Endothelial cell of umbilical vein (primary cell): ENCODE data around the gene INHBE. TPM values are rescaled to one million over a fixed set of nuclear protein-coding genes. Genes with fewer than 3 reads are reported as not detected.

ENCODE experiments used
- BruUV-seq: library from RNA; stranded (reverse); fragments of 400-500 nt; replicated peaks from 2 replicates; lab custom pipeline; 2021; lab: Mats Ljungman, UMichigan
- CTCF ChIA-PET: fragments of 300-600, 350-600 bp; sonication (Branson Sonifier 250); formaldehyde crosslinking; loops from one replicate; lab custom pipeline; 2021; ENCODE audit warnings: antibody characterized with exemption, inconsistent platforms; lab: Charles Lee
- POLR2A ChIA-PET: fragments of 300-600, 350-600 bp; sonication (Branson Sonifier 250); formaldehyde crosslinking; loops from one replicate; lab custom pipeline; 2021; ENCODE audit warnings: antibody characterized with exemption, inconsistent platforms; lab: Charles Lee
- DNase-seq: peaks from one replicate; pipeline ENCODE4 v3.0.0-alpha.2; 2011; ENCODE audit warnings: low read depth, low spot score
- FAIRE-seq: peaks from 2 replicates; lab custom pipeline; 2011; peaks lifted over from hg19 to GRCh38; lab: Jason Lieb, UNC
- H2AFZ ChIP-seq: 2 replicates; pipeline ENCODE4 v1.6.0; 2012; ENCODE audit warnings: low read depth, low read length, control low read depth, inconsistent platforms
- H3K27ac ChIP-seq: 2 replicates; pipeline ENCODE4 v1.5.1; 2011; ENCODE audit warnings: low read depth, mild to moderate bottlenecking, control low read depth, low read length, moderate library complexity; ENCODE audit not compliant: insufficient read depth
- H3K27me3 ChIP-seq, 2 experiments: 2 replicates each; pipeline versions ENCODE4 v1.6.0 to v1.6.1; 2011; ENCODE audit warnings: low read length in 2 of 2, mixed read lengths in 1 of 2; ENCODE audit not compliant: control insufficient read depth in 2 of 2, insufficient read depth in 2 of 2
- H3K36me3 ChIP-seq, 2 experiments: 2 replicates in 1 of 2; 3 replicates in 1 of 2; pipeline ENCODE4 v1.5.1; 2011; ENCODE audit warnings: low read length in 2 of 2, mild to moderate bottlenecking in 1 of 2, moderate library complexity in 1 of 2; ENCODE audit not compliant: control insufficient read depth in 2 of 2, insufficient read depth in 2 of 2; ENCODE audit errors: extremely low read depth in 1 of 2
- H3K4me1 ChIP-seq: 3 replicates; pipeline ENCODE4 v1.5.1; 2011; ENCODE audit warnings: mild to moderate bottlenecking, low read length; ENCODE audit not compliant: control insufficient read depth, insufficient read depth; ENCODE audit errors: extremely low read depth
- H3K4me2 ChIP-seq: 2 replicates; pipeline ENCODE4 v1.6.1; 2011; ENCODE audit warnings: low read length, control low read depth, mixed read lengths; ENCODE audit not compliant: insufficient read depth
- H3K4me3 ChIP-seq, 3 experiments: fragments of 200-600 bp in 1 of 3; sonication (generic), shearing (Covaris generic) in 1 of 3; replicated peaks in 1 of 3; 2 replicates each; pipeline ENCODE4 v1.5.1; 2011 to 2016; ENCODE audit warnings: control low read depth in 3 of 3, low read length in 3 of 3, mild to moderate bottlenecking in 2 of 3, inconsistent platforms in 1 of 3, low read depth in 1 of 3, moderate library complexity in 1 of 3; ENCODE audit not compliant: insufficient read depth in 1 of 3
- H3K79me2 ChIP-seq: 2 replicates; pipeline ENCODE4 v1.6.0; 2012; ENCODE audit warnings: low read length, inconsistent platforms; ENCODE audit not compliant: control insufficient read depth, insufficient read depth
- H3K9ac ChIP-seq: replicated peaks from 2 replicates; pipeline ENCODE3; 2011; ENCODE audit warnings: low read length, control low read depth; ENCODE audit not compliant: insufficient read depth; ENCODE audit errors: extremely low read depth
- H3K9me1 ChIP-seq: replicated peaks from 3 replicates; pipeline ENCODE4 v1.6.0; 2011; ENCODE audit warnings: mild to moderate bottlenecking, low read length; ENCODE audit not compliant: control insufficient read depth, insufficient read depth; ENCODE audit errors: extremely low read depth
- H3K9me3 ChIP-seq: replicated peaks from 2 replicates; pipeline ENCODE4 v1.5.1; 2012; ENCODE audit warnings: low read length, inconsistent platforms; ENCODE audit not compliant: control insufficient read depth, insufficient read depth
- H4K20me1 ChIP-seq: replicated peaks from 2 replicates; pipeline ENCODE3; 2011; ENCODE audit warnings: mild to moderate bottlenecking, low read length; ENCODE audit not compliant: control insufficient read depth, insufficient read depth; ENCODE audit errors: extremely low read depth
- CTCF ChIP-seq, 2 donors: IDR thresholded peaks; 1 replicate in 1 of 2; 2 replicates in 1 of 2; pipeline ENCODE4 v1.5.1; 2011; ENCODE audit warnings: low read length in 2 of 2, mild to moderate bottlenecking in 2 of 2, moderate library complexity in 2 of 2, control low read depth in 1 of 2, inconsistent platforms in 1 of 2, low read depth in 1 of 2; ENCODE audit not compliant: insufficient read depth in 1 of 2; ENCODE audit errors: extremely low read depth in 1 of 2
- EZH2 ChIP-seq: IDR thresholded peaks from 2 replicates; pipeline ENCODE4 v1.6.1; 2012; ENCODE audit warnings: borderline replicate concordance, low read depth, mild to moderate bottlenecking, moderate library complexity, low read length, inconsistent platforms; ENCODE audit not compliant: severe bottlenecking
- FOS ChIP-seq: IDR thresholded peaks from 2 replicates; pipeline ENCODE4 v1.6.1; 2011; ENCODE audit warnings: mild to moderate bottlenecking, low read length, moderate library complexity, borderline replicate concordance; ENCODE audit not compliant: insufficient read depth
- GATA2 ChIP-seq: IDR thresholded peaks from 2 replicates; pipeline ENCODE4 v1.7.0; 2011; ENCODE audit warnings: low read depth, mild to moderate bottlenecking, moderate library complexity, mixed read lengths, low read length; ENCODE audit not compliant: insufficient read length, insufficient read depth
- JUN ChIP-seq: IDR thresholded peaks from 2 replicates; pipeline ENCODE4 v1.6.1; 2011; ENCODE audit warnings: borderline replicate concordance, low read depth; ENCODE audit not compliant: insufficient read length, insufficient read depth
- MAX ChIP-seq: IDR thresholded peaks from 2 replicates; pipeline ENCODE4 v1.6.1; 2011; ENCODE audit not compliant: insufficient read depth, insufficient read length
- MYC ChIP-seq: IDR thresholded peaks from one replicate; pipeline ENCODE4 v1.6.1; 2011; ENCODE audit warnings: mild to moderate bottlenecking, low read depth, low read length
- POLR2A ChIP-seq: IDR thresholded peaks from 2 replicates; pipeline ENCODE4 v1.6.1; 2012; ENCODE audit warnings: low read depth, mild to moderate bottlenecking, control low read depth, low read length
- dilution Hi-C: fragments of 300-500 bp; cut with MboI; formaldehyde crosslinking; loops from one replicate; pipeline ENCODE4 v1.15.0; 2019; ENCODE audit warnings: low sequenced_read_pairs; ENCODE audit not compliant: extremely low pct_ligation_motif_present
- intact Hi-C: fragments of 100-400 bp; cut with micrococcal nuclease; formaldehyde crosslinking; loops from one replicate; pipeline ENCODE4 v1.10.0; 2022
- polyA plus RNA-seq, 4 experiments: library from polyadenylated mRNA; depleted of rRNA in 3 of 4; stranded (reverse) in 3 of 4; unstranded in 1 of 4; fragments of >200 nt; gene quantifications; 2 replicates each; pipeline versions ENCODE4 v1.2.1 to v1.2.3, GENCODE V29; 2011 to 2012; ENCODE audit warnings: missing spikeins in 1 of 4
- total RNA-seq: library from RNA; stranded (reverse); gene quantifications from 2 replicates; pipeline ENCODE4 v1.2.3, GENCODE V29; 2021

INHBE gene
- total and polyA plus RNA-seq, 2 donors (not counting 3 experiments of a cell fraction or from before 2014, with no cell fraction given) = not detected

GRCh38 chr12:57473392-57473791 lies 18.3 kb downstream of the INHBE start:
- no peaks in the 10 kb centered on the region for H3K9me1 ChIP-seq
- DNase-seq = no peak
- BruUV-seq = no TSS peak
- intact Hi-C loops (no loop called here), dilution Hi-C loops (no loop called here)
- H3K27me3 ChIP-seq = peaks cover 50 to 64% of the 10 kb centered on the region in 2 experiments
- TF ChIP-seq GATA2 (no peak), EZH2 (no peak), CTCF (IDR thresholded peaks at IDR 0.05; ENCODE audit: extremely low read depth in 1 of 2, insufficient read depth in 1 of 2, low read depth in 1 of 2, low read length in 2 of 2) (no peak), FOS (no peak), MYC (no peak), MAX (no peak), JUN (no peak), POLR2A (no peak)
- no peak overlapping the region for H3K27ac ChIP-seq
- CTCF ChIA-PET = interaction anchor here (2.5 to 2.8 kb wide), 2 partner anchors 10 to 14 kb away, joined by 8 to 18 read pairs; partner anchors contain the start of gene GLI1
- H3K36me3 ChIP-seq = no peaks in the 10 kb centered on the region
- H4K20me1 ChIP-seq = no peaks in the 10 kb centered on the region
- no peak overlapping the region for H3K9ac ChIP-seq
- H3K9me3 ChIP-seq = no peaks in the 10 kb centered on the region
- H3K4me3 ChIP-seq = no peak overlapping the region
- peaks cover 5% of the 10 kb centered on the region for H3K4me1 ChIP-seq
- H3K79me2 ChIP-seq = no peaks in the 10 kb centered on the region
- FAIRE-seq = no peak
- no peak overlapping the region for H2AFZ ChIP-seq
- H3K4me2 ChIP-seq = no peak overlapping the region
- POLR2A ChIA-PET = no interaction called here
